HepG2 (cell line): Measurements from ENCODE around the gene MAPRE3. TPM values are rescaled to one million over a fixed set of nuclear protein-coding genes. Genes with fewer than 3 reads are reported as not detected.

Experiments used
- ATAC-seq: fragments of 200-7000 bp; cut with Tn5 transposase; 3 replicates; pipeline ENCODE4 v1.9.1; 2020; ENCODE audit warnings: mild to moderate bottlenecking, moderate library complexity
- BruUV-seq: library from RNA; stranded (reverse); fragments of 400-500 nt; replicated peaks from 2 replicates; lab custom pipeline; 2021; lab: Mats Ljungman, UMichigan
- CTCF ChIA-PET: fragments of 300-600 bp; formaldehyde crosslinking; extraction: SDS; loops from one replicate; lab custom pipeline; 2021; ENCODE audit warnings: low total read pairs, inconsistent platforms, low intra/inter-chr PET ratio; lab: Yijun Ruan, JAX
- POLR2A ChIA-PET: fragments of 350-600 bp; sonication (Branson Sonifier 250); formaldehyde crosslinking; loops from one replicate; lab custom pipeline; 2020; ENCODE audit warnings: antibody characterized with exemption, inconsistent platforms; lab: Yijun Ruan, JAX
- DNase-seq: peaks from one replicate; pipeline ENCODE4 v3.0.0-alpha.2; 2015; ENCODE audit warnings: low spot score
- FAIRE-seq: peaks from 3 replicates; lab custom pipeline; 2011; peaks lifted over from hg19 to GRCh38; lab: Jason Lieb, UNC
- H2AFZ ChIP-seq: one replicate; pipeline ENCODE4 v1.6.1; 2011; ENCODE audit warnings: low read length, inconsistent platforms
- H3K27ac ChIP-seq: fragments of 300-600 bp; 3 replicates; pipeline ENCODE4 v1.8.0; 2011; ENCODE audit warnings: mixed run types, mild to moderate bottlenecking, mixed read lengths, low read length, inconsistent platforms; ENCODE audit not compliant: insufficient read depth; ENCODE audit errors: extremely low read length
- H3K27me3 ChIP-seq, 2 experiments: fragments of 200-600 bp in 1 of 2; 2 replicates in 1 of 2; 3 replicates in 1 of 2; pipeline versions ENCODE4 v1.6.0 to v1.8.0; 2011; ENCODE audit warnings: low read length in 2 of 2, mild to moderate bottlenecking in 2 of 2, moderate library complexity in 2 of 2, inconsistent platforms in 1 of 2; ENCODE audit not compliant: insufficient read depth in 2 of 2, control insufficient read depth in 1 of 2
- H3K36me3 ChIP-seq, 2 experiments: fragments of 200-600 bp in 1 of 2; replicated peaks in 1 of 2; 2 replicates in 1 of 2; 3 replicates in 1 of 2; pipeline versions ENCODE4 v1.5.1 to v1.8.0; 2011; ENCODE audit warnings: low read length in 2 of 2, inconsistent platforms in 1 of 2; ENCODE audit not compliant: insufficient read depth in 2 of 2, control insufficient read depth in 1 of 2
- H3K4me1 ChIP-seq: 2 replicates; pipeline ENCODE4 v1.5.1; 2012; ENCODE audit warnings: low read length, inconsistent platforms; ENCODE audit not compliant: insufficient read depth
- H3K4me2 ChIP-seq: 2 replicates; pipeline ENCODE4 v1.6.0; 2011; ENCODE audit warnings: low read depth, low read length, inconsistent platforms
- H3K4me3 ChIP-seq, 3 experiments: fragments of 200-600 bp in 1 of 3; sonication (generic), shearing (Covaris generic) in 1 of 3; replicated peaks in 1 of 3; 2 replicates each; pipeline ENCODE4 v1.5.1; 2011 to 2016; ENCODE audit warnings: low read length in 3 of 3, inconsistent platforms in 2 of 3, low read depth in 2 of 3, mild to moderate bottlenecking in 2 of 3, control low read depth in 1 of 3, mixed read lengths in 1 of 3; ENCODE audit not compliant: insufficient read depth in 1 of 3
- H3K79me2 ChIP-seq: one replicate; pipeline ENCODE4 v1.6.1; 2011; ENCODE audit warnings: low read length, inconsistent platforms; ENCODE audit not compliant: insufficient read depth
- H3K9ac ChIP-seq: 2 replicates; pipeline ENCODE4 v1.6.0; 2011; ENCODE audit warnings: mild to moderate bottlenecking, low read depth, low read length, inconsistent platforms; ENCODE audit not compliant: insufficient read depth
- H3K9me3 ChIP-seq: 2 replicates; pipeline ENCODE4 v1.5.1; 2012; ENCODE audit warnings: mild to moderate bottlenecking, low read length
- H4K20me1 ChIP-seq: 2 replicates; pipeline ENCODE4 v1.6.0; 2011; ENCODE audit warnings: inconsistent platforms, mild to moderate bottlenecking, low read length, moderate library complexity; ENCODE audit not compliant: insufficient read depth
- BORCS8-MEF2B ChIP-seq: sonication (generic); formaldehyde crosslinking; IDR thresholded peaks from 2 replicates; pipeline ENCODE4 v1.8.0; 2022; ENCODE audit warnings: mild to moderate bottlenecking, missing genetic modification reagents
- HNF1A ChIP-seq, 2 experiments: sonication (generic) in 1 of 2; formaldehyde crosslinking in 1 of 2; IDR thresholded peaks; 2 replicates each; pipeline versions ENCODE4 v1.4.0 to v1.6.1; 2016 to 2020; ENCODE audit warnings: borderline replicate concordance in 1 of 2, low read depth in 1 of 2, mild to moderate bottlenecking in 1 of 2, missing genetic modification reagents in 1 of 2
- KLF15 ChIP-seq: sonication (generic); formaldehyde crosslinking; IDR thresholded peaks from 2 replicates; pipeline ENCODE4 v1.8.1; 2023; ENCODE audit warnings: borderline replicate concordance, mild to moderate bottlenecking, inconsistent platforms, missing genetic modification reagents, mixed read lengths
- MAFK ChIP-seq, 2 experiments: IDR thresholded peaks in 1 of 2; conservative IDR thresholded peaks in 1 of 2; 2 replicates each; pipeline ENCODE4 v1.6.1; 2011; ENCODE audit warnings: improper control_type of control experiment in 2 of 2, low read length in 2 of 2
- SIN3A ChIP-seq: IDR thresholded peaks from 2 replicates; pipeline ENCODE4 v1.6.1; 2011; ENCODE audit warnings: low read depth, mild to moderate bottlenecking, control low read depth, low read length, borderline replicate concordance
- SSRP1 ChIP-seq: IDR thresholded peaks from 2 replicates; pipeline ENCODE4 v1.6.1; 2016; ENCODE audit warnings: control low read depth
- WGBS: methylation state at CpG from one replicate; pipeline ENCODE4 v1.1.6; 2017; ENCODE audit warnings: low lambda C conversion rate; 5-methylcytosine and 5-hydroxymethylcytosine counted together
- in situ Hi-C: cut with HindIII; loops from 2 replicates; pipeline ENCODE4 v1.10.0; 2017; ENCODE audit warnings: low pct_unique_long_range_greater_than_20kb; ENCODE audit not compliant: extremely low pct_ligation_motif_present
- intact Hi-C: fragments of 100-400 bp; cut with micrococcal nuclease; formaldehyde crosslinking; loops from one replicate; pipeline ENCODE4 v1.10.0; 2022; ENCODE audit not compliant: unreplicated experiment
- polyA plus RNA-seq, 8 experiments: library from polyadenylated mRNA; depleted of rRNA in 3 of 8; stranded (reverse) in 7 of 8; unstranded in 1 of 8; fragments of >200 nt; fragmentation: Illumina TruSeq in 4 of 8; extraction: Trizol in 4 of 8; gene quantifications; 2 replicates each; pipeline versions ENCODE4 v1.2.1 to v1.2.3, GENCODE V29; 2011 to 2016; ENCODE audit warnings: low read depth in 4 of 8, missing spikeins in 1 of 8, mixed read lengths in 1 of 8; ENCODE audit not compliant: insufficient read depth in 1 of 8
- total RNA-seq, 5 experiments: library from RNA; depleted of rRNA; stranded (reverse); fragments of >200 nt; fragmentation: Illumina TruSeq; extraction: Trizol; gene quantifications; 2 replicates each; pipeline ENCODE4 v1.2.3, GENCODE V29; 2016; ENCODE audit warnings: low read depth in 1 of 5
- TF ChIP-seq, protein P1 (sequence below): sonication (generic); formaldehyde crosslinking; IDR thresholded peaks from 2 replicates; pipeline ENCODE4 v1.5.1; 2020; ENCODE audit warnings: mild to moderate bottlenecking, missing genetic modification reagents, moderate library complexity
- TF ChIP-seq, protein P2 (sequence below): IDR thresholded peaks from 2 replicates; pipeline ENCODE4 v1.6.1; 2012; ENCODE audit warnings: inconsistent platforms

MAPRE3 gene
- total and polyA plus RNA-seq, 2 of the 13 experiments (the other 11 are each of a cell fraction or from before 2014, with no cell fraction given), result 0.31 to 0.91 TPM

DNA sequence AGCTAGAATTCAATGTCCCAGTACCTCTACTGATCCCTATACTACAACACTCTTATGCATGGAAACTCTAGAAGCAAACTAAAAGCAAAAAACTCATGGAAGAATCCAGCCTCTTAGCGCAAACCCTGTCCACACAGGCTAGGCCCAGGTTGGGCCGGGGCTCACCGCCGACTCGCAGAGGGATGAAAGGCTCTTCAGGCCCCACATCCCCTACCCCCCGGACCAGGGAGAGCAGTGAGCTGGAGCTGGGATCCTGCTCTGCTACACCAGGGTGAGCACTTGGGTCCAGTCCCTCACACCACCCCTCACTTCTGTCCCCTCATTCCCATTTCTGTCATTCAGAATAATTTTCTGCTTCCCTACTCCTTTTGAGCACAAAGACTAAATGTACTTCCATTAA lies 99.0 kb downstream of the MAPRE3 start:
- FAIRE-seq (no peak), DNase-seq (no peak), ATAC-seq (no peak)
- TF ChIP-seq, protein P1, sequence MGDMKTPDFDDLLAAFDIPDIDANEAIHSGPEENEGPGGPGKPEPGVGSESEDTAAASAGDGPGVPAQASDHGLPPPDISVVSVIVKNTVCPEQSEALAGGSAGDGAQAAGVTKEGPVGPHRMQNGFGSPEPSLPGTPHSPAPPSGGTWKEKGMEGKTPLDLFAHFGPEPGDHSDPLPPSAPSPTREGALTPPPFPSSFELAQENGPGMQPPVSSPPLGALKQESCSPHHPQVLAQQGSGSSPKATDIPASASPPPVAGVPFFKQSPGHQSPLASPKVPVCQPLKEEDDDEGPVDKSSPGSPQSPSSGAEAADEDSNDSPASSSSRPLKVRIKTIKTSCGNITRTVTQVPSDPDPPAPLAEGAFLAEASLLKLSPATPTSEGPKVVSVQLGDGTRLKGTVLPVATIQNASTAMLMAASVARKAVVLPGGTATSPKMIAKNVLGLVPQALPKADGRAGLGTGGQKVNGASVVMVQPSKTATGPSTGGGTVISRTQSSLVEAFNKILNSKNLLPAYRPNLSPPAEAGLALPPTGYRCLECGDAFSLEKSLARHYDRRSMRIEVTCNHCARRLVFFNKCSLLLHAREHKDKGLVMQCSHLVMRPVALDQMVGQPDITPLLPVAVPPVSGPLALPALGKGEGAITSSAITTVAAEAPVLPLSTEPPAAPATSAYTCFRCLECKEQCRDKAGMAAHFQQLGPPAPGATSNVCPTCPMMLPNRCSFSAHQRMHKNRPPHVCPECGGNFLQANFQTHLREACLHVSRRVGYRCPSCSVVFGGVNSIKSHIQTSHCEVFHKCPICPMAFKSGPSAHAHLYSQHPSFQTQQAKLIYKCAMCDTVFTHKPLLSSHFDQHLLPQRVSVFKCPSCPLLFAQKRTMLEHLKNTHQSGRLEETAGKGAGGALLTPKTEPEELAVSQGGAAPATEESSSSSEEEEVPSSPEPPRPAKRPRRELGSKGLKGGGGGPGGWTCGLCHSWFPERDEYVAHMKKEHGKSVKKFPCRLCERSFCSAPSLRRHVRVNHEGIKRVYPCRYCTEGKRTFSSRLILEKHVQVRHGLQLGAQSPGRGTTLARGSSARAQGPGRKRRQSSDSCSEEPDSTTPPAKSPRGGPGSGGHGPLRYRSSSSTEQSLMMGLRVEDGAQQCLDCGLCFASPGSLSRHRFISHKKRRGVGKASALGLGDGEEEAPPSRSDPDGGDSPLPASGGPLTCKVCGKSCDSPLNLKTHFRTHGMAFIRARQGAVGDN (CRISPR knock-in tag), result peak; percentile 24; the same call in 1 of the 2 replicates
- TF ChIP-seq SSRP1, result 0 out of 2 replicates have a peak, but pooled peaks have one; percentile 54
- TF ChIP-seq, protein P2, sequence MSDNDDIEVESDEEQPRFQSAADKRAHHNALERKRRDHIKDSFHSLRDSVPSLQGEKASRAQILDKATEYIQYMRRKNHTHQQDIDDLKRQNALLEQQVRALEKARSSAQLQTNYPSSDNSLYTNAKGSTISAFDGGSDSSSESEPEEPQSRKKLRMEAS, result no peak
- TF ChIP-seq HNF1A (IDR thresholded peaks at IDR 0.05; ENCODE audit: low read depth), result no peak
- no peak for TF ChIP-seq HNF1A (CRISPR knock-in tag; IDR thresholded peaks at IDR 0.05; ENCODE audit: borderline replicate concordance)
- TF ChIP-seq KLF15 (CRISPR knock-in tag), result no peak
- TF ChIP-seq SIN3A, result 0 out of 2 replicates have a peak, but pooled peaks have one; percentile 10
- 0 out of 2 replicates have a peak, but pooled peaks have one; percentile 31 for TF ChIP-seq BORCS8-MEF2B (CRISPR knock-in tag)
- no peak for TF ChIP-seq MAFK (conservative IDR thresholded peaks at IDR 0.05 in 1 of 2, IDR thresholded peaks at IDR 0.05 in 1 of 2; ENCODE audit: low read length in 2 of 2)
- H3K9me3 ChIP-seq, result no peaks in the 10 kb centered on the region
- H3K4me1 ChIP-seq, result peaks cover 50% of the 10 kb centered on the region
- peak overlapping the region in 2 of 3 experiments; percentile 98 to 99; a peak in 2 of 6 replicates for H3K4me3 ChIP-seq
- POLR2A ChIA-PET, result interaction anchor here (1.1 to 11.6 kb wide), 3 partner anchors 11 to 18 kb away, joined by 3 to 100 read pairs (median 19); partner anchors contain the start of gene AGBL5
- no peak overlapping the region for H2AFZ ChIP-seq
- H3K36me3 ChIP-seq, result peaks cover 15 to 27% of the 10 kb centered on the region in 2 experiments
- peaks cover 30% of the 10 kb centered on the region for H3K79me2 ChIP-seq
- CTCF ChIA-PET, result no interaction called here
- peak overlapping the region; percentile 97 for H3K9ac ChIP-seq
- H3K27ac ChIP-seq, result no peak overlapping the region
- no peaks in the 10 kb centered on the region for H4K20me1 ChIP-seq
- in situ Hi-C loops (no loop called here), intact Hi-C loops (no loop called here)
- H3K4me2 ChIP-seq, result peak overlapping the region; percentile 96
- no TSS peak for BruUV-seq
- 98% methylated on average over 5 of the region's 6 CpGs for WGBS
- peaks cover 0 to 7% of the 10 kb centered on the region in 2 experiments; a peak in 2 of 5 replicates for H3K27me3 ChIP-seq
